Stimulated activated CD8-positive, alpha-beta memory T cell treated with anti-CD3 and anti-CD28 coated beads, Interleukin-7, amount 100 ng/mL, for 1 hour (primary cell): ENCODE measurements around the gene RFFL.
A peak's percentile ranks its signal among the peaks of the same experiment; 100 is the strongest.

Experiments used
- DNase-seq, 2 donors: peaks; one replicate each; pipeline ENCODE4 v3.0.0-alpha.2; 2020; ENCODE audit warnings: low read depth in 2 of 2

The RFFL gene

GRCh38 chr17:34974179-34974578, 89.3 kb downstream of the RFFL start:
- no peak for DNase-seq

GRCh38 chr17:34961093-34961911, 102.2 kb downstream of the RFFL start, which contains the start of the genes CCT6B and ZNF830:
TSS of gene CCT6B (minus strand) at chr17:34961460. CDS start at chr17:34961393, 67 bp downstream.
TSS of gene ZNF830 (plus strand) at chr17:34961540. CDS start at chr17:34961567, 27 bp downstream.
- DNase-seq, result peak; percentile 74 to 75

GRCh38 chr17:34958438-34958837, 105.1 kb downstream of the RFFL start:
- DNase-seq, result no peak
